Caco-2 (cell line): ENCODE measurements around the gene SYCP2L. TPM values are rescaled to one million over a fixed set of nuclear protein-coding genes. Genes with fewer than 3 reads are reported as not detected.

Experiments used
- BruUV-seq: library from RNA; stranded (reverse); fragments of 400-500 nt; replicated peaks from 2 replicates; lab custom pipeline; 2021; lab: Mats Ljungman, UMichigan
- CTCF ChIA-PET: fragments of 300-600 bp; sonication (Branson Sonifier 250); formaldehyde crosslinking; loops from one replicate; lab custom pipeline; 2022; ENCODE audit warnings: antibody characterized with exemption; lab: Charles Lee
- POLR2A ChIA-PET: fragments of 300-600 bp; sonication (Branson Sonifier 250); formaldehyde crosslinking; loops from one replicate; lab custom pipeline; 2022; ENCODE audit warnings: antibody characterized with exemption; lab: Charles Lee
- DNase-seq, 2 experiments: peaks; one replicate each; pipeline versions ENCODE4 v3.0.0 to v3.0.0-alpha.2; 2020 to 2022
- H3K27me3 ChIP-seq: replicated peaks from 2 replicates; pipeline ENCODE4 v1.6.0; 2011; ENCODE audit warnings: low read length; ENCODE audit not compliant: control insufficient read depth, insufficient read depth
- H3K36me3 ChIP-seq: 2 replicates; pipeline ENCODE4 v1.5.1; 2011; ENCODE audit warnings: low read length; ENCODE audit not compliant: control insufficient read depth, insufficient read depth
- H3K4me1 ChIP-seq: fragments of 250-450 bp; sonication (Bioruptor Pico); 2 replicates; pipeline ENCODE4 v1.5.1; 2020; ENCODE audit warnings: mild to moderate bottlenecking
- H3K4me3 ChIP-seq: 2 replicates; pipeline ENCODE4 v1.5.1; 2011; ENCODE audit warnings: low read depth, mild to moderate bottlenecking, control low read depth, low read length
- H3K9me3 ChIP-seq: fragments of 250-450 bp; sonication (Bioruptor Pico); 2 replicates; pipeline ENCODE4 v1.5.1; 2020; ENCODE audit warnings: mild to moderate bottlenecking, moderate library complexity
- H3K27ac Mint-ChIP-seq: one replicate; pipeline ENCODE4 v1.8.0; 2022; ENCODE audit warnings: mixed read lengths; ENCODE audit not compliant: unreplicated experiment
- H3K27me3 Mint-ChIP-seq: one replicate; pipeline ENCODE4 v1.8.0; 2022; ENCODE audit warnings: mixed read lengths; ENCODE audit not compliant: insufficient read depth, unreplicated experiment
- H3K36me3 Mint-ChIP-seq: one replicate; pipeline ENCODE4 v1.8.0; 2022; ENCODE audit warnings: mild to moderate bottlenecking, mixed read lengths; ENCODE audit not compliant: insufficient read depth, unreplicated experiment
- H3K4me1 Mint-ChIP-seq: one replicate; pipeline ENCODE4 v1.8.0; 2022; ENCODE audit warnings: low read depth, mixed read lengths; ENCODE audit not compliant: unreplicated experiment
- H3K4me3 Mint-ChIP-seq: one replicate; pipeline ENCODE4 v1.8.0; 2022; ENCODE audit warnings: mild to moderate bottlenecking, moderate library complexity, mixed read lengths; ENCODE audit not compliant: unreplicated experiment
- H3K9me3 Mint-ChIP-seq: one replicate; pipeline ENCODE4 v1.8.0; 2022; ENCODE audit warnings: mixed read lengths; ENCODE audit not compliant: unreplicated experiment
- CTCF ChIP-seq, 2 experiments: fragments of 200-600 bp in 1 of 2; IDR thresholded peaks; 1 replicate in 1 of 2; 2 replicates in 1 of 2; pipeline versions ENCODE4 v1.5.1 to v1.8.0; 2011 to 2022; ENCODE audit warnings: antibody characterized with exemption in 1 of 2, control low read depth in 1 of 2, inconsistent platforms in 1 of 2, low read depth in 1 of 2, low read length in 1 of 2, mild to moderate bottlenecking in 1 of 2, moderate library complexity in 1 of 2; ENCODE audit not compliant: insufficient read depth in 1 of 2, severe bottlenecking in 1 of 2, unreplicated experiment in 1 of 2
- intact Hi-C: fragments of 100-400 bp; cut with micrococcal nuclease; formaldehyde crosslinking; loops from one replicate; pipeline ENCODE4 v1.10.0; 2022; ENCODE audit not compliant: unreplicated experiment
- total RNA-seq: library from RNA; stranded (reverse); gene quantifications from 2 replicates; pipeline ENCODE4 v1.2.3, GENCODE V29; 2022

The SYCP2L gene
- total RNA-seq, 1 experiment from 2014 or later: 0.20 TPM

- no peak overlapping the region for H3K4me3 Mint-ChIP-seq
- H3K36me3 Mint-ChIP-seq: no peaks in the 10 kb centered on the region
- ChIA-PET POLR2A (interaction anchor here (0.6 kb wide), 1 partner anchor 40 kb away, joined by 3 read pairs; no protein-coding TSS in a partner anchor), CTCF (interaction anchor here (0.7 kb wide), 1 partner anchor 39 kb away, joined by 4 read pairs; no protein-coding TSS in a partner anchor)
- no peaks in the 10 kb centered on the region for H3K9me3 Mint-ChIP-seq
- no peak for DNase-seq
- no peaks in the 10 kb centered on the region for H3K27me3 Mint-ChIP-seq
- no peak overlapping the region for H3K27ac Mint-ChIP-seq
- intact Hi-C loops: no loop called here
- Histone ChIP-seq H3K9me3 (no peaks in the 10 kb centered on the region; the same call in 1 of the 2 replicates), H3K4me3 (no peak overlapping the region), H3K36me3 (no peaks in the 10 kb centered on the region), H3K4me1 (no peaks in the 10 kb centered on the region), H3K27me3 (no peaks in the 10 kb centered on the region)
- no peak for TF ChIP-seq CTCF (IDR thresholded peaks at IDR 0.05; ENCODE audit: insufficient read depth in 1 of 2, low read depth in 1 of 2, low read length in 1 of 2, severe bottlenecking in 1 of 2, unreplicated experiment in 1 of 2)
- no TSS peak for BruUV-seq
- H3K4me1 Mint-ChIP-seq: peaks cover 7% of the 10 kb centered on the region
These were observed 107.0 kb downstream of the SYCP2L start for GRCh38 chr6:10993896-10994295.

GRCh38 chr6:10995114-10995707 is 108.4 kb downstream of the SYCP2L start:
- no peaks in the 10 kb centered on the region for H3K9me3 Mint-ChIP-seq
- intact Hi-C loops: no loop called here

GRCh38 chr6:10999994-11000393 is 113.1 kb downstream of the SYCP2L start:
- Mint-ChIP-seq H3K27ac (no peak overlapping the region), H3K9me3 (no peaks in the 10 kb centered on the region), H3K27me3 (no peaks in the 10 kb centered on the region), H3K4me1 (peaks cover 10% of the 10 kb centered on the region), H3K4me3 (no peak overlapping the region), H3K36me3 (no peaks in the 10 kb centered on the region)
- H3K4me1 ChIP-seq: peaks cover 15% of the 10 kb centered on the region; the same call in 1 of the 2 replicates
- ChIA-PET POLR2A (no interaction called here), CTCF (no interaction called here)
- no peak overlapping the region for H3K4me3 ChIP-seq
- TF ChIP-seq CTCF (IDR thresholded peaks at IDR 0.05; ENCODE audit: insufficient read depth in 1 of 2, low read depth in 1 of 2, low read length in 1 of 2, severe bottlenecking in 1 of 2, unreplicated experiment in 1 of 2): no peak
- intact Hi-C loops: no loop called here
- BruUV-seq: no TSS peak
- DNase-seq: no peak
- no peaks in the 10 kb centered on the region for H3K27me3 ChIP-seq
- no peaks in the 10 kb centered on the region for H3K36me3 ChIP-seq
- no peaks in the 10 kb centered on the region; the same call in 1 of the 2 replicates for H3K9me3 ChIP-seq

More at GRCh38 chr6:10995114-10995707, 108.4 kb downstream of the SYCP2L start:
- H3K4me3 ChIP-seq: no peak overlapping the region
- CTCF ChIA-PET: no interaction called here
- H3K36me3 ChIP-seq: no peaks in the 10 kb centered on the region
- no peaks in the 10 kb centered on the region for H3K27me3 Mint-ChIP-seq
- no peak overlapping the region for H3K4me3 Mint-ChIP-seq
- no TSS peak for BruUV-seq
- H3K4me1 ChIP-seq: no peaks in the 10 kb centered on the region
- no peak for DNase-seq
- H3K4me1 Mint-ChIP-seq: peaks cover 7% of the 10 kb centered on the region
- H3K27ac Mint-ChIP-seq: no peak overlapping the region
- no peak for TF ChIP-seq CTCF (IDR thresholded peaks at IDR 0.05; ENCODE audit: insufficient read depth in 1 of 2, low read depth in 1 of 2, low read length in 1 of 2, severe bottlenecking in 1 of 2, unreplicated experiment in 1 of 2)
- POLR2A ChIA-PET: no interaction called here
- H3K27me3 ChIP-seq: no peaks in the 10 kb centered on the region
- H3K36me3 Mint-ChIP-seq: no peaks in the 10 kb centered on the region
- H3K9me3 ChIP-seq: no peaks in the 10 kb centered on the region; the same call in 1 of the 2 replicates
